ENCODE data around the gene KAT6B. TPM values are rescaled to one million over a fixed set of nuclear protein-coding genes. Genes with fewer than 3 reads are reported as not detected.
A peak's percentile ranks its signal among the peaks of the same experiment; 100 is the strongest.

The KAT6B gene
- total RNA-seq, 1 donor from 2014 or later, result 42.6 TPM

GRCh38 chr10:74925708-74926107, 99.3 kb downstream of the KAT6B start:
- DNase-seq (ENCODE audit: missing footprints) (no peak), ATAC-seq (peak; percentile 47)
- intact Hi-C loops (cut with DNase I), result no loop called here

GRCh38 chr10:74926791-74927585, 100.6 kb downstream of the KAT6B start:
- DNase-seq (ENCODE audit: missing footprints) (no peak), ATAC-seq (no peak)
- intact Hi-C loops (cut with DNase I), result no loop called here

- DNase-seq (ENCODE audit: missing footprints) (no peak), ATAC-seq (no peak)
- intact Hi-C loops (cut with DNase I), result no loop called here
Measured at GRCh38 chr10:74927701-74928100, 101.3 kb downstream of the KAT6B start.

- intact Hi-C loops (cut with DNase I), result no loop called here
- DNase-seq (ENCODE audit: missing footprints) (no peak), ATAC-seq (no peak)
Measured at GRCh38 chr10:74928742-74929191, 102.4 kb downstream of the KAT6B start.

- DNase-seq (ENCODE audit: missing footprints) (no peak), ATAC-seq (no peak)
- intact Hi-C loops (cut with DNase I), result no loop called here
Measured at GRCh38 chr10:74929197-74929596, 102.8 kb downstream of the KAT6B start.

- DNase-seq (ENCODE audit: missing footprints) (no peak), ATAC-seq (peak; percentile 8)
- intact Hi-C loops (cut with DNase I), result no loop called here
Measured at GRCh38 chr10:74930965-74931364, 104.6 kb downstream of the KAT6B start.

GRCh38 chr10:74932648-74933047, 106.2 kb downstream of the KAT6B start:
- ATAC-seq (peak; percentile 77), DNase-seq (ENCODE audit: missing footprints) (peak; percentile 82)
- intact Hi-C loops (cut with DNase I), result no loop called here

GRCh38 chr10:74934100-74934812, 107.9 kb downstream of the KAT6B start:
- intact Hi-C loops (cut with DNase I), result no loop called here
- DNase-seq (ENCODE audit: missing footprints) (no peak), ATAC-seq (no peak)

- DNase-seq (ENCODE audit: missing footprints) (no peak), ATAC-seq (no peak)
- intact Hi-C loops (cut with DNase I), result no loop called here
Measured at GRCh38 chr10:74936577-74937265, 110.3 kb downstream of the KAT6B start.

- ATAC-seq (no peak), DNase-seq (ENCODE audit: missing footprints) (no peak)
- intact Hi-C loops (cut with DNase I), result no loop called here
Measured at GRCh38 chr10:74937266-74937856, 111.0 kb downstream of the KAT6B start.

GRCh38 chr10:74944205-74944604, 117.8 kb downstream of the KAT6B start:
- DNase-seq (ENCODE audit: missing footprints), result no peak
- intact Hi-C loops (cut with DNase I), result no loop called here
- no peak for ATAC-seq

- DNase-seq (ENCODE audit: missing footprints), result no peak
- intact Hi-C loops (cut with DNase I), result no loop called here
- ATAC-seq, result no peak
Measured at GRCh38 chr10:74947781-74948401, 121.5 kb downstream of the KAT6B start.

- no peak for ATAC-seq
- no peak for DNase-seq (ENCODE audit: missing footprints)
- intact Hi-C loops (cut with DNase I), result no loop called here
Measured at GRCh38 chr10:74949034-74949832, 122.8 kb downstream of the KAT6B start.

GRCh38 chr10:74949843-74950765, 123.7 kb downstream of the KAT6B start:
- DNase-seq (ENCODE audit: missing footprints) (no peak), ATAC-seq (no peak)
- intact Hi-C loops (cut with DNase I), result no loop called here

- ATAC-seq (no peak), DNase-seq (ENCODE audit: missing footprints) (no peak)
- intact Hi-C loops (cut with DNase I), result no loop called here
Measured at GRCh38 chr10:74953214-74953613, 126.8 kb downstream of the KAT6B start.

- DNase-seq (ENCODE audit: missing footprints) (no peak), ATAC-seq (no peak)
- intact Hi-C loops (cut with DNase I), result no loop called here
Measured at GRCh38 chr10:74955796-74956195, 129.4 kb downstream of the KAT6B start.

- intact Hi-C loops (cut with DNase I), result no loop called here
- DNase-seq (ENCODE audit: missing footprints) (no peak), ATAC-seq (no peak)
Measured at GRCh38 chr10:74956555-74957111, 130.2 kb downstream of the KAT6B start.

Measured in Right ventricle myocardium inferior (tissue), 1 donor.